Activated T-helper 1 cell treated with anti-CD3 and anti-CD28 coated beads, Interleukin-12 subunit alpha, Interleukin-12 subunit beta, Interleukin-2, Interleukin-4 antibody, amounts not matched to agents 30 ng/mL and 10 ng/mL and 1 ng/mL, durations not matched to agents 14 hours and 24 hours and 36 hours (primary cell): ENCODE results near the gene PIP4P1. TPM values are rescaled to one million over a fixed set of nuclear protein-coding genes. Genes with fewer than 3 reads are reported as not detected.

ENCODE experiments used
- DNase-seq: peaks from one replicate; pipeline ENCODE4 v3.0.0; 2021; ENCODE audit warnings: low spot score
- H3K27ac Mint-ChIP-seq: one replicate; pipeline ENCODE4 v1.8.0; 2021; ENCODE audit warnings: mild to moderate bottlenecking, mixed read lengths
- H3K27me3 Mint-ChIP-seq: one replicate; pipeline ENCODE4 v1.8.0; 2022; ENCODE audit warnings: mild to moderate bottlenecking, moderate library complexity, mixed read lengths; ENCODE audit not compliant: insufficient read depth
- H3K36me3 Mint-ChIP-seq: one replicate; pipeline ENCODE4 v1.8.0; 2021; ENCODE audit warnings: low read depth, mixed read lengths
- H3K4me1 Mint-ChIP-seq: one replicate; pipeline ENCODE4 v1.8.0; 2021; ENCODE audit warnings: low read depth, mixed read lengths
- H3K4me3 Mint-ChIP-seq: one replicate; pipeline ENCODE4 v1.8.0; 2021; ENCODE audit warnings: mild to moderate bottlenecking, moderate library complexity, mixed read lengths
- H3K9me3 Mint-ChIP-seq: one replicate; pipeline ENCODE4 v1.8.0; 2021; ENCODE audit warnings: mixed read lengths
- intact Hi-C: fragments of 100-400 bp; cut with micrococcal nuclease; formaldehyde crosslinking; loops from one replicate; pipeline ENCODE4 v1.15.1; 2024
- total RNA-seq: library from RNA; stranded (reverse); gene quantifications from 2 replicates; pipeline ENCODE4 v1.2.3, GENCODE V29; 2022

PIP4P1 gene
- total RNA-seq, 1 donor from 2014 or later: 36.6 TPM

DNA sequence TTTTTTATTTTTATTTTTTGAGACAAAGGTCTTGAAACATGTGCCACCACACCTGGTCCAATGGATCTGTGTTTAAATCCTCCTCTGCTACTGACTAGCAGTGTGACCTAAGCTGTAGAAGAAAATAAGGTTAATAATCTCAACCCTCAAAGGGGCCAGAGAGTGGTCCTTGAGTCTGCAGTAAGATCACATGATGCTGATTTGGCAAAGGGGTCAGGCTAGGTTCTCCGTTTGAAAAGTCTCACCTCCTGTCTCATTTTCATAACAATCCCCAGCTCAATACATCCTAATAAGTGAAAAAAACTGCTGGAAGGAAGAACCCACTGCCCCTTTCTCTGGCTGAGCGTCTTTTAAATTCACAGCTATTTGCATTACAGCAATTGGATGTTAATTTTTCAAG lies 40.0 kb downstream of the PIP4P1 start:
- intact Hi-C loops: loop anchor here (1.0 kb wide), 1 partner anchor 8 kb away; the partner anchor contains the start of gene TEP1
- no peak for DNase-seq
- H3K27me3 Mint-ChIP-seq: peaks cover 4% of the 10 kb centered on the region
- H3K4me3 Mint-ChIP-seq: no peak overlapping the region
- no peaks in the 10 kb centered on the region for H3K9me3 Mint-ChIP-seq
- H3K27ac Mint-ChIP-seq: no peak overlapping the region
- peaks cover under 1% of the 10 kb centered on the region for H3K4me1 Mint-ChIP-seq
- no peaks in the 10 kb centered on the region for H3K36me3 Mint-ChIP-seq

DNA sequence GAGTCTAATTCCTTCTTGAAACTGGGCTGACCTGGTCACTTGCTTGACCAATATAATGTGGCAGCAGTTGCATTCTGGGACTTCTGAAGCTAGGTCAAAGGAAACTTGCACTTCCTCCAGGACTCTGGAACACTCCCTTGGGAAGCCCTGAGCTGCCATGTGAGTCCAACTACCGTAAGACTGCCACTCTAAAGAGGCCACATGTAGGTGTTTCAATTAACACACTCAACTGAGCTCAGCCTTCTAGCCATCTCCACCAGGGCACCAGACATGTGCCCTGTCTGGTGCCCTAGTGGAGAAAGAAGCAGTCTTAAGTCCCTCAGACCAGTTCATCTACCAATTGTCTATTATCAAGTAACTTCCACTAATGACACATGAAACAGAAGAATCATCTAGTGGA lies 41.8 kb downstream of the PIP4P1 start:
- intact Hi-C loops: no loop called here
- no peak overlapping the region for H3K27ac Mint-ChIP-seq
- peaks cover 2% of the 10 kb centered on the region for H3K27me3 Mint-ChIP-seq
- DNase-seq: no peak
- peaks cover 7% of the 10 kb centered on the region for H3K4me1 Mint-ChIP-seq
- no peaks in the 10 kb centered on the region for H3K9me3 Mint-ChIP-seq
- no peak overlapping the region for H3K4me3 Mint-ChIP-seq
- no peaks in the 10 kb centered on the region for H3K36me3 Mint-ChIP-seq

DNA sequence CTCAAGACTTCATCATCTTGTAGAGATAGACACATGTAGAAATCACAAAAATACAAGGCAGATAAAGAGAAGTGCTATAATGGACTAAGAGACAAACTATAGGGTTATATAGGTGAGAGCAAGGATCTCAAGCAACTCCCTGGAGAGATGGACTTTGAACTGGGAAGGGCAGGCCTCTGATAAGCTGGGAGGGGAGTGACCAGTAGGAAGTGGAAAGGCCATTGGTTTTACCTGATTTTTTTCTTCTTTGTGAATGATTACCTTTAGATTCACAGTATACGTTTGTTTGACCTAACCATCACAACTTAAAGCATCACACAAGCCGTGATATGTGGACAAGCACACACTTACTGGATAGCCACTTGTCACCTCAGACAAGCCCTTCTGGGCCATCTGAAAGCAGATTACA lies 42.7 kb downstream of the PIP4P1 start:
- no peak for DNase-seq
- H3K4me1 Mint-ChIP-seq: peaks cover 15% of the 10 kb centered on the region
- peaks cover 2% of the 10 kb centered on the region for H3K27me3 Mint-ChIP-seq
- no peaks in the 10 kb centered on the region for H3K9me3 Mint-ChIP-seq
- intact Hi-C loops: no loop called here
- H3K27ac Mint-ChIP-seq: no peak overlapping the region
- H3K36me3 Mint-ChIP-seq: peaks cover 2% of the 10 kb centered on the region
- H3K4me3 Mint-ChIP-seq: no peak overlapping the region

DNA sequence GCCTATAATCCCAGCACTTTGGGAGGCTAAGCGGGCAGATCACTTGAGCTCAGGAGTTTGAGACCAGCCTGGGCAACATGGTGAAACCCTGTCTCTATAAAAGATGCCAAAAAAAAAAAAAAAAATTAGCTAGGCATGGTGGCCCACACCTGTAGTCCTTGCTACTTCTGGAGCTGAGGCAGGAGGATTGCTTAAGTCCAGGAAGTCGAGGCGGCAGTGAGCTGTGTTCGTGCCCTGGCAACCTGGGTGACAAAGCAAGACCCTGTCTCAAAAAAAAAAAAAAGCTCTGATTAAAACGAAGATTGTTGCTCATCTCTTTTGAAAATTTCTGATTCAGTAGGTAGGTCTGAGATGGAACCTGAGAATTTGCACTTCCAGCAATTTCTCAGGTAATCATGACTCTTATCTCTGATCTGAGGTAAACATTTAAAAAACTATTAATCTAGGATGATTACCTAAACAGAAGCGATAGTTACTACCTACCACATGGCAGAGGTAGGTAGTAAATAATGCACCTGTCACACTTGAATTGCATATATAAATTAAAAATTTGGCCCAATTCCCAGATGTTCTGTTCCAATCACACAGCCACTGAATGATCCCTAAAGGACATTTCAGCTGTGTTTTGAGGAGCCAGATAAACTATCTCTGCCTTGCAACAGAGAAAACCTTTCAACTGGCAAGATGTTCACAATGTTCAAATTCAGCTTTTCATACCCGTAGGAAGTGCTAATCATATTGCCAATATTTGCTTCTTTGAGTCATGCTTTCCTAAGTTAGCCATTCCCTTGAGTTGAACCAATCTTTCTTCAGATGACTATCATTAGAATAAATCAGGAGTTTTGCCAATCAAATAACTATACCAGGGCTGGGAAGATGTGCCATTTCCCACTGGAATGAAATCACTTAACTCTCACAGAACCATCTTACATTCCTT lies 43.7 kb downstream of the PIP4P1 start:
- peaks cover 17% of the 10 kb centered on the region for H3K4me1 Mint-ChIP-seq
- peaks cover 2% of the 10 kb centered on the region for H3K36me3 Mint-ChIP-seq
- intact Hi-C loops: no loop called here
- no peaks in the 10 kb centered on the region for H3K9me3 Mint-ChIP-seq
- H3K27me3 Mint-ChIP-seq: no peaks in the 10 kb centered on the region
- no peak overlapping the region for H3K4me3 Mint-ChIP-seq
- no peak overlapping the region for H3K27ac Mint-ChIP-seq
- no peak for DNase-seq

DNA sequence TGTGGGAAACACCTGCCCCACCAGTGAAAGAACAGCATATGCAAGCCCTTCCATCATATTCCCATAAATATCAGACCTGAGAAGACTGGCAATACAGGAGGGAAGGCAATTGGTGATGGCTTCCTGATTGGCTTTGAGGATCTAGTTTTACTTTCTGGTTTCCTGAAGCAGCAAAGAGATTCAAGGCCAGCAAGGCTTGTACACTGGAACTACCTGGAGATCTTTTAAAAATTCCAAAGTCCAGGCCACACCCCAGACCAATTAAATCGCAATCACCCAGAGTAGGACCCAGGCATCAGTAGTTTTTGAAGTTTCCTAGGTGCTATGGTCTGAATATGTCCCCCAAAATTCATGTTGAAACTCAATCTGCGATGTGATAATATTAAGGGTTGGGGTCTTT lies 45.0 kb downstream of the PIP4P1 start:
- DNase-seq: no peak
- intact Hi-C loops: no loop called here
- no peak overlapping the region for H3K27ac Mint-ChIP-seq

DNA sequence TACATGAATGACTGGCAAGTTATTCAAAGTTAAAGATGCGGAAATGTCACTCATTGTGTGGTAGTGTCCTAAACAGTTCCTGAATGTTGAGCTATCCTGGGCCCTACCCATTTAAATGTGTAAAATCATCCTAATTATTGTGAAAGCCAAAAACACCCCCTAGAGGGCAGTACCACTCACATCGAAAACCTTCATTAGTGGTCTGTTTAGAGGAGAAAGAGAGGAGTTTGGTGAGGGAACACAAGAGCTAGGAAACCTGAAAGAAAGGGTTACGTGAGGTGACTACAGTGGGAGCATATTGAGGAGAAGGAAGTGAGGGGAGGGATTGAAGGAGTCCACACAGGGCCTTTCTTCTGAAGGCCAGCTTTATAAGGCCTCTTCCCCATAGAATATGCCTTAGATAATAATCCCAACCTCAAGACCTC lies 45.4 kb downstream of the PIP4P1 start:
- no peak overlapping the region for H3K4me3 Mint-ChIP-seq
- no peak overlapping the region for H3K27ac Mint-ChIP-seq
- intact Hi-C loops: no loop called here
- H3K27me3 Mint-ChIP-seq: no peaks in the 10 kb centered on the region
- peak; percentile 21 for DNase-seq
- H3K9me3 Mint-ChIP-seq: no peaks in the 10 kb centered on the region
- H3K4me1 Mint-ChIP-seq: peaks cover 31% of the 10 kb centered on the region
- H3K36me3 Mint-ChIP-seq: peaks cover 6% of the 10 kb centered on the region

More for the DNA sequence above, 45.0 kb downstream of the PIP4P1 start:
- no peaks in the 10 kb centered on the region for H3K27me3 Mint-ChIP-seq
- peaks cover 3% of the 10 kb centered on the region for H3K36me3 Mint-ChIP-seq
- H3K9me3 Mint-ChIP-seq: no peaks in the 10 kb centered on the region
- no peak overlapping the region for H3K4me3 Mint-ChIP-seq
- peaks cover 27% of the 10 kb centered on the region for H3K4me1 Mint-ChIP-seq

DNA sequence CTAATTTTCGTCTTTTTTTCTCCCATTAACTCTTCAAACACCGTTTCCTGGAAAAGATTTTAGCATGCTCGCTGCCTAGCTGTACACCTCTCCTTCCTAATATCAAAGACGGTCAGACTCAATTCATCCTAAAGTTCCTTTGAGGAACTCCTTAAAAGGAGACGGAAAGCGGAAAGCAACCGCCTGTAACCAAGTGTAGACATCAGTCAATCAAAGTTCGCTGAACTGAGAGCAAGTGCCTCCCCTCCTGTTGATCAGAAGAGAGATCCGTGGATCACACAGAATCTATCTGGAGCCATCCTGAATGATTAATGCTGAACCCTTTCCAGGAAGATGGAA lies 47.5 kb downstream of the PIP4P1 start:
- DNase-seq: peak; percentile 9
- no peaks in the 10 kb centered on the region for H3K9me3 Mint-ChIP-seq
- peaks cover 40% of the 10 kb centered on the region for H3K4me1 Mint-ChIP-seq
- H3K36me3 Mint-ChIP-seq: peaks cover 13% of the 10 kb centered on the region
- no peaks in the 10 kb centered on the region for H3K27me3 Mint-ChIP-seq
- intact Hi-C loops: loop anchor here (1.0 to 2.0 kb wide), 10 partner anchors 8 to 268 kb away; partner anchors contain the start of genes CCNB1IP1, OSGEP, PARP2 and PIP4P1
- peak overlapping the region; percentile 99 for H3K27ac Mint-ChIP-seq
- H3K4me3 Mint-ChIP-seq: peak overlapping the region; percentile 100

DNA sequence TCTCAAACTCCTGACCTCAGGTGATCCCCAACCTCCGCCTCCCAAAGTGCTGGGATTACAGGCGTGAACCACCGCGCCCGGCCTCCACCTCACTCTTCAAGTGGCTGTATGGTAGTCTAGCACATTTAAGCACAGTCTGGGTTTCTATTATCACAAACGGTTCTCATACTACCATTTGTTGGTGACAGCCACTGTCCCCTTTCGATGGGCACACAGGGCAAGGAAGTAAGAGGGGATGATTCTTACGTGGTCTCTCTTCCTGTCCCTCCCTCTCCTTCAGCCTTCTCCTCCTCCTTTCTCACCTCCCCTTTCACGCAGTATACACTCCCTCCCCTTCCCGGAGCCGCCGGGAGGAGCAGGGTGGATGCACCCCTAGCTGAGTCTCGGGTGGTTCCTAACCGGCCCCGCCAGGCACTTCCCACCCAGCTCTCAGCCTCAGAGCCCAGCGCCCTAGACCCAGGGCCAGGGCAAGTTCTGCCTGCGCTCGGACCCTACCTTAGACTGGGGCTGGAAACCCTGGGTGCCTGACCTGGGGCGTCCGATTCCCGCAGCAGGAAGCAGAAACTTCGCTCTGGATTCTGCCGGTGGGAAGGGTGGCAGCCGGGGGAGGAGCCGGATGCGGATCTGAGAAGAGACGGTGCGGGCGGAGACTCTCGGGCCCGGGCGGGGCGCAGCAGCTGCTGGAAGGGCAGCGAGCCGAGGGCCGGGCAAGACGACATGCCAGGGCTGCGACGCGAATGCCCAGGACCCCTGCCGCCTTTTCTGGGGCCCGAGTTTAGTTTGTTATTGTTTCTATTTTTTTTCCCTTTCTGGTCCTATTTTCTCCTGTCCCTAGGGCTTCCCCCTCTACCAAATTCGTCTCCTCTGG lies 48.1 kb downstream of the PIP4P1 start, which contains the start of gene TEP1:
TSS of gene TEP1 (minus strand) at position 626 of the 868 bp plus-strand sequence. CDS start 5,062 bp downstream, outside the sequence.
- Mint-ChIP-seq H3K4me1 (peaks cover 40% of the 10 kb centered on the region), H3K36me3 (peaks cover 16% of the 10 kb centered on the region)
- peak; percentile 69 for DNase-seq

DNA sequence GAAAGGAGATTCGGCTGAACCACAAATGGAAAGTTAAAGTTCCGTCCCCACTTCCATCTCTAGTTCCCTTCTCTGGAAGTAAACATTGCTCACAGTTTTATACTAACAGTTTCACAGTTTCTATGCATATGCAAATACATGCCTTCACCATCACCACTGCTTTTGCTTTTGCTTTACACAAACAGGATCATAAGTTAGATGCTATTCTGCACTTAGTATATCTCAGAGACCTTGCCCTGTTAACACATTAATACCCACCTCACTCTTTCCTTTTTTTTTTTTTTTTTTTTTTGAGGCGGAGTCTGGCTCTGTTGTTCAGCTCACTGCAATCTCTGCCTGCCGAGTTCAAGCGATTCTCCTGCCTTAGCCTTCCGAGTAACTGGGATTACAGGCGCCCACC lies 48.8 kb downstream of the PIP4P1 start:
- no peaks in the 10 kb centered on the region for H3K9me3 Mint-ChIP-seq
- peaks cover 40% of the 10 kb centered on the region for H3K4me1 Mint-ChIP-seq
- peak overlapping the region; percentile 100 for H3K4me3 Mint-ChIP-seq
- intact Hi-C loops: loop anchor here (1.0 to 2.0 kb wide), 4 partner anchors 11 to 197 kb away; partner anchors contain the start of gene CCNB1IP1
- peak overlapping the region; percentile 87 for H3K27ac Mint-ChIP-seq
- peaks cover 22% of the 10 kb centered on the region for H3K36me3 Mint-ChIP-seq
- no peaks in the 10 kb centered on the region for H3K27me3 Mint-ChIP-seq
- DNase-seq: no peak

More for the DNA sequence above, 48.1 kb downstream of the PIP4P1 start, which contains the start of gene TEP1:
- H3K27ac Mint-ChIP-seq: peak within 1 kb of the TSS; percentile 99
- no peaks in the 10 kb centered on the region for H3K27me3 Mint-ChIP-seq
- intact Hi-C loops: loop anchor here (1.0 to 2.0 kb wide), 13 partner anchors 8 to 268 kb away; partner anchors contain the start of genes CCNB1IP1, OSGEP, PARP2 and PIP4P1
- H3K4me3 Mint-ChIP-seq: peak within 1 kb of the TSS; percentile 100
- H3K9me3 Mint-ChIP-seq: no peaks in the 10 kb centered on the region

DNA sequence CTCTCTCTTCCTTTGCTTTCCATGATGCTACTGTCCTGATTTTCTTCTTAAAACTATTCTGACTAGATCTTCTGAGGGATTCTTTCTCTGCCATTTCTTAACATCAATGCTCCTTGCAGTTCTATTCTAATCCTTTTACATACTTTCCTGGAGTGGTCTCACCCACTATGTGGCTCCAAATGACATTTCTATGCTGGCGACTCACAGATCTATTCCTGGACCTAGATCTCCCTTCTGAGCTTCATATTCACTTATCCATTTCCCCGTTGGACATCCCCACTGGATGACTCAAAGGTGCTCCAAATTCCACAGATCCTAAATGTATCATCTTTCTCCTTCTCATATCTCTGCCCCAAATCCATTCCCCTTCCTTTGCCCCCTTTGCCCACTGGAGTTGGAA lies 52.0 kb downstream of the PIP4P1 start:
- peaks cover 45% of the 10 kb centered on the region for H3K36me3 Mint-ChIP-seq
- H3K27ac Mint-ChIP-seq: peak overlapping the region; percentile 45

More for the DNA sequence above, 52.0 kb downstream of the PIP4P1 start:
- Mint-ChIP-seq H3K4me1 (peaks cover 52% of the 10 kb centered on the region), H3K9me3 (no peaks in the 10 kb centered on the region), H3K4me3 (no peak overlapping the region), H3K27me3 (no peaks in the 10 kb centered on the region)
- intact Hi-C loops: no loop called here
- no peak for DNase-seq
